GM23338 (cell line): ENCODE data around the gene EXO1. TPM values are rescaled to one million over a fixed set of nuclear protein-coding genes. Genes with fewer than 3 reads are reported as not detected.

ENCODE experiments used
- ATAC-seq: fragments of 200-7000 bp; cut with Tn5 transposase; 3 replicates; pipeline ENCODE4 v1.9.1; 2020
- DNase-seq: peaks from one replicate; pipeline ENCODE4 v3.0.0-alpha.2; 2015; ENCODE audit warnings: low spot score
- H2AFZ ChIP-seq: fragments of 200-600 bp; sonication (generic); 2 replicates; pipeline ENCODE4 v1.8.0; 2016; ENCODE audit warnings: antibody characterized with exemption, mild to moderate bottlenecking, moderate library complexity
- H3F3A ChIP-seq: fragments of 200-600 bp; sonication (generic); replicated peaks from 2 replicates; pipeline ENCODE4 v1.8.0; 2017; ENCODE audit warnings: antibody characterized with exemption, mixed run types, low read depth
- H3K27ac ChIP-seq: fragments of 200-600 bp; sonication (generic); 2 replicates; pipeline ENCODE4 v1.6.1; 2016; ENCODE audit warnings: low read depth
- H3K27me3 ChIP-seq: fragments of 200-600 bp; sonication (generic); 2 replicates; pipeline ENCODE4 v1.8.0; 2016; ENCODE audit warnings: mild to moderate bottlenecking, mixed run types, moderate library complexity; ENCODE audit not compliant: insufficient read depth
- H3K36me3 ChIP-seq: fragments of 200-600 bp; sonication (generic); 2 replicates; pipeline ENCODE4 v1.8.0; 2016; ENCODE audit warnings: mild to moderate bottlenecking; ENCODE audit not compliant: insufficient read depth
- H3K4me1 ChIP-seq: fragments of 200-600 bp; sonication (generic); 2 replicates; pipeline ENCODE4 v1.8.0; 2016; ENCODE audit warnings: mild to moderate bottlenecking, moderate library complexity; ENCODE audit not compliant: insufficient read depth
- H3K4me2 ChIP-seq: fragments of 200-600 bp; sonication (generic); 2 replicates; pipeline ENCODE4 v1.7.1; 2017; ENCODE audit warnings: mixed run types
- H3K4me3 ChIP-seq: fragments of 200-600 bp; sonication (generic); 2 replicates; pipeline ENCODE4 v1.6.1; 2016; ENCODE audit warnings: mixed run types
- H3K79me2 ChIP-seq: fragments of 200-600 bp; sonication (generic); replicated peaks from 2 replicates; pipeline ENCODE4 v1.8.0; 2017; ENCODE audit warnings: mild to moderate bottlenecking; ENCODE audit not compliant: insufficient read depth
- H3K9me2 ChIP-seq: fragments of 200-600 bp; sonication (generic); 2 replicates; pipeline ENCODE4 v1.8.0; 2017; ENCODE audit not compliant: insufficient read depth
- H4K20me1 ChIP-seq: fragments of 200-600 bp; sonication (generic); replicated peaks from 2 replicates; pipeline ENCODE4 v1.8.0; 2017; ENCODE audit warnings: mild to moderate bottlenecking; ENCODE audit not compliant: insufficient read depth
- H3K27ac Mint-ChIP-seq: 2 replicates; pipeline ENCODE4 v1.8.0; 2020; ENCODE audit warnings: inconsistent platforms, mild to moderate bottlenecking, moderate library complexity, mixed read lengths
- H3K27me3 Mint-ChIP-seq: 3 replicates; pipeline ENCODE4 v1.8.0; 2022; ENCODE audit warnings: low read depth, mild to moderate bottlenecking, moderate library complexity, mixed read lengths, inconsistent platforms; ENCODE audit not compliant: insufficient read depth, poor library complexity
- H3K36me3 Mint-ChIP-seq: 3 replicates; pipeline ENCODE4 v1.8.0; 2021; ENCODE audit warnings: low read depth, mild to moderate bottlenecking, inconsistent platforms, moderate library complexity, mixed read lengths
- H3K4me1 Mint-ChIP-seq: 3 replicates; pipeline ENCODE4 v1.8.0; 2020; ENCODE audit warnings: mild to moderate bottlenecking, inconsistent platforms, mixed read lengths
- H3K4me3 Mint-ChIP-seq: 3 replicates; pipeline ENCODE4 v1.8.0; 2021; ENCODE audit warnings: moderate library complexity, mild to moderate bottlenecking, inconsistent platforms, mixed read lengths
- H3K9me3 Mint-ChIP-seq: 3 replicates; pipeline ENCODE4 v1.8.0; 2020; ENCODE audit warnings: moderate library complexity, mild to moderate bottlenecking, inconsistent platforms, mixed read lengths
- JUNB ChIP-seq: IDR thresholded peaks from one replicate; pipeline ENCODE4 v1.6.1; 2016; ENCODE audit warnings: antibody characterized with exemption; ENCODE audit not compliant: unreplicated experiment
- POLR2AphosphoS5 ChIP-seq: IDR thresholded peaks from 2 replicates; pipeline ENCODE4 v1.6.1; 2016; ENCODE audit warnings: antibody characterized with exemption, low read depth
- ZNF114 ChIP-seq: fragments of 250-450 bp; sonication (Bioruptor Pico); IDR thresholded peaks from 2 replicates; pipeline ENCODE4 v1.5.0; 2020; ENCODE audit warnings: mild to moderate bottlenecking, moderate library complexity
- ZNF331 ChIP-seq: fragments of 250-450 bp; sonication (Bioruptor Pico); IDR thresholded peaks from 2 replicates; pipeline ENCODE4 v1.5.0; 2020; ENCODE audit warnings: low read depth, mild to moderate bottlenecking, moderate library complexity
- polyA plus RNA-seq: library from polyadenylated mRNA; unstranded; fragments of >200 nt; fragmentation: Nextera tagmentation; extraction: Ambion mirVana; gene quantifications from 2 replicates; pipeline ENCODE4 v1.2.1, GENCODE V29; 2016
- total RNA-seq: library from RNA; depleted of rRNA; stranded (reverse); fragments of >200 nt; shearing (Covaris generic); gene quantifications from 2 replicates; pipeline ENCODE4 v1.2.3, GENCODE V29; 2014
- TF ChIP-seq, protein P1 (sequence below), 2 experiments: fragments of 200-600 bp in 1 of 2; sonication (generic) in 1 of 2; conservative IDR thresholded peaks; 2 replicates each; pipeline versions ENCODE4 v1.5.1 to v1.6.1; 2016 to 2017; ENCODE audit warnings: antibody characterized with exemption in 2 of 2, low read depth in 2 of 2, mild to moderate bottlenecking in 2 of 2, moderate library complexity in 1 of 2
- TF ChIP-seq, protein P2 (sequence below): fragments of 250-450 bp; sonication (Bioruptor Pico); IDR thresholded peaks from 2 replicates; pipeline ENCODE4 v1.5.0; 2020; ENCODE audit warnings: mild to moderate bottlenecking, moderate library complexity

Gene EXO1
- total and polyA plus RNA-seq, 2 experiments from 2014 or later, result 16.2 to 34.0 TPM

DNA sequence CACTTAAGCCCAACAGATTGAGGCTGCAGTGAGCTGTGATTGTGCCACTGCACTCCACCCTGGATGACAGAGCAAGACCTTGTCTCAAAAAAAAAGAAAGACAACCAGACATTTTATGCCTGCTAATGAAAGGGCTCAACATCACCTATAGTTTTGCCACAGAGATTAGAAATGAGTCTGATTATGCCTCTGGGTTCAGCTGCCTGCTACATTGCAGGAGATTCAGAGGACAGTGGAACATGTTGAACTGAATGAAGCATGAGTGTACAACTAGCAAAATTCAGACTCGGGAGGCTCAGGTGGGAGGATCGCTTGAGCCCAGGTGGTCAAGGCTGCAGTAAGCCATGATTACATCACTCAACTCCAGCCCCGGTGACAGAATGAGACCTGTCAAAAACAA, 46.0 kb downstream of the EXO1 start (continued):
- TF ChIP-seq, protein P1, sequence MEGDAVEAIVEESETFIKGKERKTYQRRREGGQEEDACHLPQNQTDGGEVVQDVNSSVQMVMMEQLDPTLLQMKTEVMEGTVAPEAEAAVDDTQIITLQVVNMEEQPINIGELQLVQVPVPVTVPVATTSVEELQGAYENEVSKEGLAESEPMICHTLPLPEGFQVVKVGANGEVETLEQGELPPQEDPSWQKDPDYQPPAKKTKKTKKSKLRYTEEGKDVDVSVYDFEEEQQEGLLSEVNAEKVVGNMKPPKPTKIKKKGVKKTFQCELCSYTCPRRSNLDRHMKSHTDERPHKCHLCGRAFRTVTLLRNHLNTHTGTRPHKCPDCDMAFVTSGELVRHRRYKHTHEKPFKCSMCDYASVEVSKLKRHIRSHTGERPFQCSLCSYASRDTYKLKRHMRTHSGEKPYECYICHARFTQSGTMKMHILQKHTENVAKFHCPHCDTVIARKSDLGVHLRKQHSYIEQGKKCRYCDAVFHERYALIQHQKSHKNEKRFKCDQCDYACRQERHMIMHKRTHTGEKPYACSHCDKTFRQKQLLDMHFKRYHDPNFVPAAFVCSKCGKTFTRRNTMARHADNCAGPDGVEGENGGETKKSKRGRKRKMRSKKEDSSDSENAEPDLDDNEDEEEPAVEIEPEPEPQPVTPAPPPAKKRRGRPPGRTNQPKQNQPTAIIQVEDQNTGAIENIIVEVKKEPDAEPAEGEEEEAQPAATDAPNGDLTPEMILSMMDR (conservative IDR thresholded peaks at IDR 0.05; ENCODE audit: low read depth in 2 of 2), result no peak
- TF ChIP-seq ZNF331, result no peak
- TF ChIP-seq, protein P2, sequence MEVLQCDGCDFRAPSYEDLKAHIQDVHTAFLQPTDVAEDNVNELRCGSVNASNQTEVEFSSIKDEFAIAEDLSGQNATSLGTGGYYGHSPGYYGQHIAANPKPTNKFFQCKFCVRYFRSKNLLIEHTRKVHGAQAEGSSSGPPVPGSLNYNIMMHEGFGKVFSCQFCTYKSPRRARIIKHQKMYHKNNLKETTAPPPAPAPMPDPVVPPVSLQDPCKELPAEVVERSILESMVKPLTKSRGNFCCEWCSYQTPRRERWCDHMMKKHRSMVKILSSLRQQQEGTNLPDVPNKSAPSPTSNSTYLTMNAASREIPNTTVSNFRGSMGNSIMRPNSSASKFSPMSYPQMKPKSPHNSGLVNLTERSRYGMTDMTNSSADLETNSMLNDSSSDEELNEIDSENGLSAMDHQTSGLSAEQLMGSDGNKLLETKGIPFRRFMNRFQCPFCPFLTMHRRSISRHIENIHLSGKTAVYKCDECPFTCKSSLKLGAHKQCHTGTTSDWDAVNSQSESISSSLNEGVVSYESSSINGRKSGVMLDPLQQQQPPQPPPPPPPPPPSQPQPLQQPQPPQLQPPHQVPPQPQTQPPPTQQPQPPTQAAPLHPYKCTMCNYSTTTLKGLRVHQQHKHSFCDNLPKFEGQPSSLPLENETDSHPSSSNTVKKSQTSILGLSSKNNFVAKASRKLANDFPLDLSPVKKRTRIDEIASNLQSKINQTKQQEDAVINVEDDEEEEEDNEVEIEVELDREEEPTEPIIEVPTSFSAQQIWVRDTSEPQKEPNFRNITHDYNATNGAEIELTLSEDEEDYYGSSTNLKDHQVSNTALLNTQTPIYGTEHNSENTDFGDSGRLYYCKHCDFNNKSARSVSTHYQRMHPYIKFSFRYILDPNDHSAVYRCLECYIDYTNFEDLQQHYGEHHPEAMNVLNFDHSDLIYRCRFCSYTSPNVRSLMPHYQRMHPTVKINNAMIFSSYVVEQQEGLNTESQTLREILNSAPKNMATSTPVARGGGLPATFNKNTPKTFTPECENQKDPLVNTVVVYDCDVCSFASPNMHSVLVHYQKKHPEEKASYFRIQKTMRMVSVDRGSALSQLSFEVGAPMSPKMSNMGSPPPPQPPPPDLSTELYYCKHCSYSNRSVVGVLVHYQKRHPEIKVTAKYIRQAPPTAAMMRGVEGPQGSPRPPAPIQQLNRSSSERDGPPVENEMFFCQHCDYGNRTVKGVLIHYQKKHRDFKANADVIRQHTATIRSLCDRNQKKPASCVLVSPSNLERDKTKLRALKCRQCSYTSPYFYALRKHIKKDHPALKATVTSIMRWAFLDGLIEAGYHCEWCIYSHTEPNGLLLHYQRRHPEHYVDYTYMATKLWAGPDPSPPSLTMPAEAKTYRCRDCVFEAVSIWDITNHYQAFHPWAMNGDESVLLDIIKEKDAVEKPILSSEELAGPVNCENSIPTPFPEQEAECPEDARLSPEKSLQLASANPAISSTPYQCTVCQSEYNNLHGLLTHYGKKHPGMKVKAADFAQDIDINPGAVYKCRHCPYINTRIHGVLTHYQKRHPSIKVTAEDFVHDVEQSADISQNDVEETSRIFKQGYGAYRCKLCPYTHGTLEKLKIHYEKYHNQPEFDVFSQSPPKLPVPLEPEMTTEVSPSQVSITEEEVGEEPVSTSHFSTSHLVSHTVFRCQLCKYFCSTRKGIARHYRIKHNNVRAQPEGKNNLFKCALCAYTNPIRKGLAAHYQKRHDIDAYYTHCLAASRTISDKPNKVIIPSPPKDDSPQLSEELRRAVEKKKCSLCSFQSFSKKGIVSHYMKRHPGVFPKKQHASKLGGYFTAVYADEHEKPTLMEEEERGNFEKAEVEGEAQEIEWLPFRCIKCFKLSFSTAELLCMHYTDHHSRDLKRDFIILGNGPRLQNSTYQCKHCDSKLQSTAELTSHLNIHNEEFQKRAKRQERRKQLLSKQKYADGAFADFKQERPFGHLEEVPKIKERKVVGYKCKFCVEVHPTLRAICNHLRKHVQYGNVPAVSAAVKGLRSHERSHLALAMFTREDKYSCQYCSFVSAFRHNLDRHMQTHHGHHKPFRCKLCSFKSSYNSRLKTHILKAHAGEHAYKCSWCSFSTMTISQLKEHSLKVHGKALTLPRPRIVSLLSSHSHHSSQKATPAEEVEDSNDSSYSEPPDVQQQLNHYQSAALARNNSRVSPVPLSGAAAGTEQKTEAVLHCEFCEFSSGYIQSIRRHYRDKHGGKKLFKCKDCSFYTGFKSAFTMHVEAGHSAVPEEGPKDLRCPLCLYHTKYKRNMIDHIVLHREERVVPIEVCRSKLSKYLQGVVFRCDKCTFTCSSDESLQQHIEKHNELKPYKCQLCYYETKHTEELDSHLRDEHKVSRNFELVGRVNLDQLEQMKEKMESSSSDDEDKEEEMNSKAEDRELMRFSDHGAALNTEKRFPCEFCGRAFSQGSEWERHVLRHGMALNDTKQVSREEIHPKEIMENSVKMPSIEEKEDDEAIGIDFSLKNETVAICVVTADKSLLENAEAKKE (CRISPR knock-in tag), result no peak
- no peak for TF ChIP-seq ZNF114 (CRISPR knock-in tag)

DNA sequence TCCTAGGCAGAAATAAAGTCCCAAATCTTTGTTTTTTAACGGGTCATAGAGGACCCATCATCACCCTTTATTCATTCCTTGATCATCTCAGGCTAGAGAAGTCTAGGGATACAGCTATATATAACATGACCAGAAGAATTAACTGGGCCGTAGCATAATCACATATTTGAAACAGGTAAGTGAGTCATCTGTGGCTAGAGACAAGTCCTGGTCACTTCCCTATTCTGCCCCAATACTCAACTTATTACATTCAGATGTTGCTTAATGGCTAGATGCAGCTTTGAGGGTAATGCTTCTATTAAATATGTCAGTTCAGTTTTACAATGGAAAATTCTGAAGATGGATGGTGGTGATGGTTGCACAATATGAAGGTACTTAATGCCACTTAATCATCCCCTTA, 47.0 kb downstream of the EXO1 start:
- no peak overlapping the region for H3K4me2 ChIP-seq
- H3K27me3 ChIP-seq, result no peaks in the 10 kb centered on the region
- H3K27me3 Mint-ChIP-seq, result no peaks in the 10 kb centered on the region
- no peaks in the 10 kb centered on the region for H4K20me1 ChIP-seq
- H2AFZ ChIP-seq, result no peak overlapping the region
- no peak overlapping the region for H3K4me3 Mint-ChIP-seq
- no peaks in the 10 kb centered on the region for H3K4me1 Mint-ChIP-seq
- H3K4me3 ChIP-seq, result no peak overlapping the region
- no peak overlapping the region for H3K27ac Mint-ChIP-seq
- no peaks in the 10 kb centered on the region for H3K9me2 ChIP-seq
- H3K36me3 ChIP-seq, result no peaks in the 10 kb centered on the region
- ATAC-seq (no peak), DNase-seq (no peak)
- no peaks in the 10 kb centered on the region for H3K4me1 ChIP-seq
- peaks cover 23% of the 10 kb centered on the region for H3K36me3 Mint-ChIP-seq
- H3K9me3 Mint-ChIP-seq, result no peaks in the 10 kb centered on the region
- no peaks in the 10 kb centered on the region for H3K79me2 ChIP-seq
- no peak overlapping the region for H3K27ac ChIP-seq
- H3F3A ChIP-seq, result no peaks in the 10 kb centered on the region
- TF ChIP-seq, protein P1 (conservative IDR thresholded peaks at IDR 0.05; ENCODE audit: low read depth in 2 of 2), result no peak
- no peak for TF ChIP-seq POLR2AphosphoS5
- no peak for TF ChIP-seq JUNB
